ENCODE results near the gene MYO1G.
"Not testable (repeated sequence)": the region's sequence is repeated elsewhere in the genome, so short reads cannot be mapped to it uniquely, and the experiment has no call there.

Gene MYO1G

DNA sequence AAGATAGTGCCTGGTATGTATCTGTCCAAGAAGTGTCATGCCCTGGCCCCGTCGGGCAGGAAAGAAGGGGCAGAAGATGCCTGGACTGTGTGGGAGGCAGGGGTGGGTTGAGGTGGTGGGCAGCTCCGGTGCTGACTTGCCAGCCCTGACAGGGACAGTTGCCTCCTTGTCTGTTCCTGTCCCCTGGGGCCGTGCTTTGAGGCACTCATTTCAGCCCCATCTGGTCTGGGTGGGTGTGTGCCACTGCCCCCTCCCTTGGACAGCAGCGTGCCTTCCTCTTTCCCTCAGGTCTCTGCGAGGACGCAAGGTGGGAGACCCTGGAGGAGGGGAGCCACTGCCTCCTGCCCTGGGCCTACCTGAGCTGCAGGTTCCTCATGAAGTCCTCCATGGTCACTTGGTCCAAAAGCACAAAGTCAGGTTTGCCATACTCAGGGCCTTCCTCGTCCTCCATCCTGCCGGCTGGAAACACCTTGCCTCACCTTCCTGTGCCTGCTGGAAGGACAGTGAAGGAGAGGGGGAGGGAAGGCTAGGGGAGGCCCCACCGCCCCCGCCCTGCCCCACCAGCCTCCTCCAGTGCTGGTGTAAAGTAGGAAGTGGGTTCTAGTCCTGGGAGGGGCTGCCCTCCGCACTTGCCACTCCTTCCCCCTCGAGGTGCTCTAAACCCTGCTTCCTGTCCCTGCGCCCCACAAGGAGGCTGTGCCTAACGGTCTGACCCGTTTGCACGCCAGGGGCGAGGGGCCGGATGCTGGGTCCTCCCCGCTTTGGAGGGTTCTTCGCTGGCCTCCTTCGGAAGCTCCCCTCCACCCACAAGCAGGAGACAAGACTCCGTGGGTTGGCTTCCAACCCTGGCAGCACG is at the start of gene MYO1G:
TSS of gene MYO1G (minus strand) at position 505 of the 856 bp plus-strand sequence. CDS start at position 451, 54 bp downstream.
- no peak for DNase-seq (ENCODE audit: low read depth)

DNA sequence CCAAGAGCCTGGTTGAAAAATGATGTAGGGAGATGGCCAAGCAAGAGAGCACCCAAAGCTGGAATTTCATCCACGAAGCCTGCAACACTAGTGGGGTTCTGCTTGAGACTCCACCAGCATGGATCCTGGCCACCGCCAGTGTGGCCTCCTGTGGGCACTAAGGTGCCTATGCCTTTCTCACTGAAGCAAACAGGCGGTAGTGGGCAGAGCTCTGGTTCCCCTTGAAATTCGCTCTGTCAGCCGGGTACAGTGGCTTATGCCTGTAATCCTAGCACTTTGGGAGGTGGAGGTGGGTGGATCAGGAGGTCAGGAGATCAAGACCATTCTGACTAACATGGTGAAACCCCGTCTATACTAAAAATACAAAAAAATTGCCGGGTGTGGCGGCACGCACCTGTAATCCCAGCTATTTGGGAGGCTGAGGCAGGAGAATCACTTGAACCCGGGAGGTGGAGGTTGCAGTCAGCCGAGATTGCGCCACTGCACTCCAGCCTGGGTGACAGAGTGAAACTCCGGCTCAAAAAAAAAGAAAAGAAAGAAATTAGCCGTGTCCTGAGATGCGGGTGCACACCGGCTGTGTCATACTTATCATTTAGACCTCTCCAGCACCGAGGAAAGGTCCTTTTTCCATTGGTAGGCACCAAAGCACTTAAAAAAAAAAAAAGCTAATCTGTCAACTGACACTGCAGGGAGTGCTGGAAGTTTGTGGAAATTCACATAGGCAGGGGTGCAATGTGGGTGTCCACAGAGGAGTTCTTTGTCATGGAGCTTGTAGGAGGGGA is 49.5 kb upstream of the MYO1G start:
- no peak for DNase-seq (ENCODE audit: low read depth)

- DNase-seq (ENCODE audit: low read depth), result no peak
Observed at GRCh38 chr7:45027774-45028114, 48.9 kb upstream of the MYO1G start.

- no peak for DNase-seq (ENCODE audit: low read depth)
Observed at GRCh38 chr7:45026984-45027773, 48.4 kb upstream of the MYO1G start.

DNA sequence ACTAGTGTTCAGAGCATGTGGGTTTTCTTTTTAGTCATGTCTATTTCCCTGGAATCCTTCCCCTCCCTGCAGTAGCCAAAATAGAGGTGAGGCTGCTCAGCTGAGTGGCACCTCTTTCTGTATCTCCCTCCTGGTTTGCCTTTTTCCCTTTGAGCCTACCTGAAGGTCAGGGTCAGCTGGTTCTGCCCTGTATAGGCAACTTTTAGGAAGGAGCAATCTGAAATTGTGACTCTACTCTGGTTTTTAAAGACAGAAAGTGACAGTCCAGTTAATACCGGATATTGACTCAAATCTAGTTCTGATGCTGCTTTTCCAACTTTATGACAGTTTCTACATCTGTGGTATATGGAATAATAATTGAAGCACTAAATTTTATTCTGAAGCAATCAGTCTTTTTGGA is 47.2 kb upstream of the MYO1G start:
- DNase-seq (ENCODE audit: low read depth), result no peak

DNA sequence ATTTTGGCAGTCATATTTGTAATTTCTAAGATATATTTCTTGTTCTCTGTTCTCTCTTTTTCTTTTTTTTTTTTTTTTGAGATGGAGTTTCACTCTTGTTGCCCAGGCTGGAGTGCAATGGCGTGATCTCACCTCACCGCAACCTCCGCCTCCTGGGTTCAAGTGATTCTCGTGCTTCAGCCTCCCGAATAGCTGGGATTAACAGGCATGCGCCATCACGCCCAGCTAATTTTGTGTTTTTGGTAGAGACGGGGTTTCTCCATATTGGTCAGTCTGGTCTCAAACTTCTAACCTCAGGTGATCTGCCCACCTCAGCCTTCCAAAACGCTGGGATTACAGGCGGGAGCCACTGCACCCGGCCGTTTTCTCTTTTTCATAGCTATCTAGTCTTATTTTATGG is 46.7 kb upstream of the MYO1G start:
- DNase-seq (ENCODE audit: low read depth), result not testable (repeated sequence)

GRCh38 chr7:45024126-45024744 is 45.4 kb upstream of the MYO1G start:
- DNase-seq (ENCODE audit: low read depth), result no peak

DNA sequence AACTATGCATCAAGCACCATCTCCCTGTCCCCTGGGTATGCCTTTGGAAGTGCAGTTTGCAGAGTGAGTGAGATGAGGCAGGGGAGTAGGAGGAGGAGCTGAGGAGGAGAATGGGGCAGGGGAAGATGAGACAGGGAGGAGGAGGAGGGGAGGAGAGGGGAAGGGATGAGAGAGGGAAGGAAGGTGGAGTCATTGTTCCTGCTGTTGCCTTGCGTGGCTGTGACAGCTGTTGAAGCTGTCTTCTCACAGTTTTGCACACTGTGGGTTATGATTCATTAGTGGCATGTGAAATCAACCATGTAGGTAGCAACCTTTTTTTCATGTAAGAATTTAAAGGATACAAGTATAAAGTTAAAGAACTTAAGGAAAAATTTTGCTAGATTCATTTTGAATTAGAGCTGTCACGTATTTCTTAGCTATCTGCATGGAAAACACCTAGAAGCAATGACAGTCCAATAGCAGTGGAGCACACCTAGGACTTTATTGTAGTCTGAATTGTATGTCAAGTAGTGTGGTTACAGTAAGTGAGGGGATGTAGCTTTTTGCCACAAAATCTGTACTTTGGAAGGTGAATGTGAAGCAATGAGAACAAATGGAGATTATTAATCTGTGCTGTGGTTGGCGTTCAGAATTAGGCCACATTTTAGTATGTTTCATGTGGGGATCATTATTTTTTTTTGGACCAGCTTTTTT is 42.9 kb upstream of the MYO1G start:
- DNase-seq (ENCODE audit: low read depth), result peak; percentile 36

DNA sequence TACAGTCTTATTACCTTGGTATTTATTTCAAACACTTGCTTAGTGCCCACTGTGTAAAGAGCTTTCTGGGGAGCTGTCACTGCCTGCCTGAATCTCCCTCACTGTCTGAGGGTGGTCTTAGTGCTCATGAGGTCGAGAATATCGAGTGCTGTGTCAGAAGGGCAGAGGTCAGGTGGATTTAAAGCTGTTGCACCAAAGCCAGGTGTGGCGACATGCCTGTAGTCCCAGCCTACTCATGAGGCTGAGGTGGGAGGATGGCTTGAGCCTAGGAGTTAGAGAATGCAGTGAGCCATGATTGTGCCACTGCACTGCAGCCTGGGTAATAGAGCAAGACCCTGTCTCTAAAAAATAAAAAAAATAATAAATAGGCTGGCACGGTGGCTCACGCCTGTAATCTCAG is 42.1 kb upstream of the MYO1G start:
- no peak for DNase-seq (ENCODE audit: low read depth)

DNA sequence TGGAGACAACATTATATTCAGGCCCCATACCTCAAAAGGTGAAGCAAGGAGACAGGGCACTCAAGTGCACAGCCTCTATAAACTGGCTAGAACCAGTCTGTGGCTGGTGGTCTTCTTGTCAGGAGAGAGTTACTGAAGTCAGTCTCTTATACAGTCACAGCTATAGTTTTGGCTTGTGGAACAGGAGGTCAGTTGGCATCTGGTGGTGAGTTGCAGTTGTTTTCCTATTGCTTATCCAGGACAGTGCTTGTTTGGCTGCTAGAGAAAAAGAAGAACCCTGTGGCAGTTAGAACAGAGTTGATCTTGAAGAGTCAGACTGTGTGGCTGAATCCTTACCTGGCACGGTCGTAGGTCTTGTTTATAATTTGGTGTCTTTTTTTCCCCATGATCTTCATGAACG is 38.4 kb upstream of the MYO1G start:
- no peak for DNase-seq (ENCODE audit: low read depth)

- DNase-seq (ENCODE audit: low read depth), result no peak
Observed at GRCh38 chr7:45015313-45015712, 36.5 kb upstream of the MYO1G start.

DNA sequence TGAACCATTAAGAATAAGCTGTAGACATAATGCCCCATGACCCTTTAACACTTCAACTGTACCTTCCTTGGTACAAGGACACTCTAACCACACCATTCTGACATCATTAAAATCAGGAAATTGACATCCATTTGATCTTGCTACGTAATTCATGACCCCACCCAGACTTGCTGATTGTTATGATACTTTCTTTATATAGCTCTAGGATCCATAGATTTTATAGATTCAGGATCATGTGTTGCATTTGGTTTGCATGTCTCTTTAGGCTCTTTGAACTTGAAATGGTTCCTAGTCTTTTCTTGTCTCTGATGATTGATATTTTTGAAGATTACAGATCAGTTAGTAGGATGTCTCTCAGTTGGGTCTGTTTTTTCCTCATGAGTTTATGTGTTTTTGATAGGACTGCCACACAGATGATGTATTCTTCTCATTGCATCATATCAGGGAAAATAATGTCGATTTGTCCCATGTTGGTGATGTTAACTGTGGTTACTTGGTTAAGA is 34.7 kb upstream of the MYO1G start:
- DNase-seq (ENCODE audit: low read depth), result no peak

- no peak for DNase-seq (ENCODE audit: low read depth)
Observed at GRCh38 chr7:45007571-45008328, 28.9 kb upstream of the MYO1G start.

GRCh38 chr7:45007106-45007505 is 28.3 kb upstream of the MYO1G start:
- DNase-seq (ENCODE audit: low read depth), result no peak

DNA sequence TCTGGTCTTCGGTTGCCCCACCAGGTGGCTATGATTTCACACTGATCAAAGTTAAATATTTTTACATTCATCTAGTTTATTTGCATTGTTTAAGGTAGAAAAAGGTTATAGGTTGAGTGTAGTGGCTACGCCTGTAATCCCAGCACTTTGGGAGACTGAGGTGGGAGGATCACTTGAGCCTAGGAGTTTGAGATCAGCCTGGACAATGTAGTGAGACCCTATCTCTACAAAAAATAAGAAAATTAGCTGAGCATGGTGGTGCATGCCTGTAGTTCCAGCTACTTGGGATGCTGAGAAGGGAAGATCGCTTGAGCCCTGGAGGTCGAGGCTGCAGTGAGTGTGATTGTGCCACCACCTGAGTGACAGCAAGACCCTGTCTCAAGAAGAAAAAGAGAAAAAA is 25.0 kb upstream of the MYO1G start:
- no peak for DNase-seq (ENCODE audit: low read depth)

DNA sequence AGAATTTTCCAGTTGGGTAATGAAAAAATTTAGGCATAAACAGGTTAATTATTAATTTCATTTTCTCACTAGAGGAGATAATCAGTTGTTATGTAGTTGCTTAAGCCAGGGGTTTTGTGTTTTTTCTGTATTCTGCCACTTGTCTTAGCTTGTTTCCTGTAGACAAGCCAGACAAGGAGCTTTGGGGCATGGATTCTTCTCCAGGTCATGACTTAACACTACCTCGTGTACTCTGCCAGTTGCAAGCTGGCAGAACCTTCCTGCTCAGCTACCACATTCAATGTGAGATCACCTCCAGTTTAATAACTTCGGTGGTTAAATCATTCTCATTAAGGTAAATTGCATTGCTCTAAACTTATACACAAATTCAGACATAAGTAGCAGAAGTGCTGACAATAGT is 23.0 kb upstream of the MYO1G start:
- no peak for DNase-seq (ENCODE audit: low read depth)

DNA sequence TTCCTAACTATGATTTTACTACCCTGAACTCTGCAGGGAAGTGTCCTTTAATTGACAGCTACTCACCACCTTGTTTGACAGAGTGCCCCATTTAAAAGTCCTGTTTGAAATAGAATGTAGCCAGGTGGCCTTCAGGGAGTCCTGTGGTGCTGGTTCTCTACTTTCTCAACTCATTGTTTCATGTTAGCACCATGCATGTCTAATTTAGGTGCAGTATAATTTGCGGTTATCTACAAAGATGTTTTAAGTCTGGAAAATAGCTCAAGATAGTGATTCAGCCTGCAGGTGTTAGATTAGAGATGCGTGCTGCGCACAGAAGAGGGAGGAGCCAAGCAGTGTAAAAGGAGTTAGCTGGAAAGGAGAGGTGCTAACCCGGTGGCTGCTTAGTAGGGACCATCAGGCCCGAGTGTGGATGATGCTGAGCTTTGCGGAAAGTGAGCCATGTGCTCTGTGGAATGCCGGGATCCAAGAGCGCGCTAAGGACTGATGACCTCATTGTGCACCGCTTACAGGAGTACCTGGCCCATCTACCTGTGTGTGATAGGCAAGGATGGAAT is 22.4 kb upstream of the MYO1G start:
- no peak for DNase-seq (ENCODE audit: low read depth)

DNA sequence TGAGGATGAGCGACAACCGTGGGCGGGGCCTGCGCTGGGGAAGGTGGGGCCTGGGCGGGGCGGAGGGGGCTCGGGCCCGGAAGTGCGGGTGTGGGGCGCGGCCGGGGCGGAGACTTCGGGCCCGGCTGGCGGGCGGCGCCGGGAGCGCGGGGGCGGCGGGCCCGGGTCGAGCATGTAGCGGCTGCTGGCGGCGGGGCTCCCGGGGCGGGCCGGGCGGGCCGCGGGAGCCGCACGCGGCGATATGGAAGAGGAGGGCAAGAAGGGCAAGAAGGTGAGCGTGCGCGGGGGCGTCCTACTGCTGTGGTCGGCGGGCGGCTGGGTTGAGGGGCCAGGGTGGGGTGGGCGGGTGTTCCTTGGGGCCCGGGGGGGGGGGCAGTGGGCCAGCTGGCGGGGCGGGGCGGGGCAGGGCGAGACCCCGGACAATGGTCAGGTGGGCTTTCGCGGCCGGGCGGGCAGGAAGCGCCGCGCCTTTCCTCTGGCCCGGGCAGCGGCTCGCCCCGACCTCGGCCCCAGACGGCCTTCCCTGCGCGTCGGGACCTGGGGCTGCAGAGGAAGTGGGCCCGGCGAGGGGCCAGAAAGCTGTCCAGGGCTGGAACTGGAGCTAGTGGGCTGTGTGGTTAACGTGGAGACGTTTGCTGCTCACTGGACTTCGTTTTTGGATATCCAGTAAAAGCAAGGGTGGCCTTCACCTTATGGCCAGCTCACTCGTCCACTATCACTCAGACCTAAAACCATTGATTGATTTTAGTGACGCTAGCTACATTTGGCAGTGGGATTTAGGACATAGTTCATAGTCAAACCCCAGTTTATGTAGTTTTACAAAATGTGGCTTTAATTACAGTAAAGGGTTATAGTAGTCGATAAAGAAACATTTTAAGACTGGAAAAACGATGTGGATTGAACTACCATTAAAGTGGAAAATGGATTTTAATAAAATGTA is 21.5 kb upstream of the MYO1G start, which contains the start of gene CCM2:
TSS of gene CCM2 (plus strand) at position 109 of the 940 bp plus-strand sequence. CDS start at position 242, 133 bp downstream.
- DNase-seq (ENCODE audit: low read depth), result no peak

Measured in non-pigmented ciliary epithelial cell (primary cell).